ENCODE data around the gene DSTYK. TPM values are rescaled to one million over a fixed set of nuclear protein-coding genes. Genes with fewer than 3 reads are reported as not detected.

DSTYK gene
- total RNA-seq, 1 donor from 2014 or later: 11.7 TPM

- TF ChIP-seq, protein P1, sequence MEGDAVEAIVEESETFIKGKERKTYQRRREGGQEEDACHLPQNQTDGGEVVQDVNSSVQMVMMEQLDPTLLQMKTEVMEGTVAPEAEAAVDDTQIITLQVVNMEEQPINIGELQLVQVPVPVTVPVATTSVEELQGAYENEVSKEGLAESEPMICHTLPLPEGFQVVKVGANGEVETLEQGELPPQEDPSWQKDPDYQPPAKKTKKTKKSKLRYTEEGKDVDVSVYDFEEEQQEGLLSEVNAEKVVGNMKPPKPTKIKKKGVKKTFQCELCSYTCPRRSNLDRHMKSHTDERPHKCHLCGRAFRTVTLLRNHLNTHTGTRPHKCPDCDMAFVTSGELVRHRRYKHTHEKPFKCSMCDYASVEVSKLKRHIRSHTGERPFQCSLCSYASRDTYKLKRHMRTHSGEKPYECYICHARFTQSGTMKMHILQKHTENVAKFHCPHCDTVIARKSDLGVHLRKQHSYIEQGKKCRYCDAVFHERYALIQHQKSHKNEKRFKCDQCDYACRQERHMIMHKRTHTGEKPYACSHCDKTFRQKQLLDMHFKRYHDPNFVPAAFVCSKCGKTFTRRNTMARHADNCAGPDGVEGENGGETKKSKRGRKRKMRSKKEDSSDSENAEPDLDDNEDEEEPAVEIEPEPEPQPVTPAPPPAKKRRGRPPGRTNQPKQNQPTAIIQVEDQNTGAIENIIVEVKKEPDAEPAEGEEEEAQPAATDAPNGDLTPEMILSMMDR (conservative IDR thresholded peaks at IDR 0.05): no peak
- Mint-ChIP-seq H3K4me1 (ENCODE audit: unreplicated experiment) (peaks cover 3% of the 10 kb centered on the region), H3K27me3 (peaks cover 16% of the 10 kb centered on the region), H3K36me3 (no peaks in the 10 kb centered on the region), H3K4me3 (no peak overlapping the region), H3K9me3 (no peaks in the 10 kb centered on the region), H3K27ac (no peak overlapping the region)
- no peak for DNase-seq (ENCODE audit: extremely low spot score, unreplicated experiment)
These were observed 8.9 kb upstream of the DSTYK start for GRCh38 chr1:205220421-205220820.

DNA sequence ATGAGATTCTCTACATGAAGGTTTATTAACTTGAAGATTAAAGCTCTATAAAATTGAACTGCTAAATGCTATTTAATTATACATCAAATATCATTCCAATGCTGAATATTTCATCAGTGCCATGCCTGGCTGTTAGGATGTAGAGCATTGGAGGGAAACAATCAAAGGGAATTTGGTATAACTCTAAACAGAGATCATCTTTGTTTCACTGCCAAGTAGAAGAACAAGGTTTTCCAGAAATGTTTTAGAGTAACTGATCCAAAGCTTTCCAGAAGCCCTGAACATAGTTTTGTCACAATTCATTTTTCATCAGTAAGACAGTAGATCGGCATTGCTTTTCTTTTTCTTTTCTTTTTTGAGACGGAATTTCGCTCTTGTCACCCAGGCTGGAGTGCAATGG lies 5.9 kb upstream of the DSTYK start:
- TF ChIP-seq, protein P1 (conservative IDR thresholded peaks at IDR 0.05): no peak
- Mint-ChIP-seq H3K4me3 (no peak overlapping the region), H3K27me3 (peaks cover 10% of the 10 kb centered on the region), H3K4me1 (ENCODE audit: unreplicated experiment) (no peaks in the 10 kb centered on the region), H3K36me3 (no peaks in the 10 kb centered on the region), H3K27ac (no peak overlapping the region), H3K9me3 (no peaks in the 10 kb centered on the region)
- no peak for DNase-seq (ENCODE audit: extremely low spot score, unreplicated experiment)

DNA sequence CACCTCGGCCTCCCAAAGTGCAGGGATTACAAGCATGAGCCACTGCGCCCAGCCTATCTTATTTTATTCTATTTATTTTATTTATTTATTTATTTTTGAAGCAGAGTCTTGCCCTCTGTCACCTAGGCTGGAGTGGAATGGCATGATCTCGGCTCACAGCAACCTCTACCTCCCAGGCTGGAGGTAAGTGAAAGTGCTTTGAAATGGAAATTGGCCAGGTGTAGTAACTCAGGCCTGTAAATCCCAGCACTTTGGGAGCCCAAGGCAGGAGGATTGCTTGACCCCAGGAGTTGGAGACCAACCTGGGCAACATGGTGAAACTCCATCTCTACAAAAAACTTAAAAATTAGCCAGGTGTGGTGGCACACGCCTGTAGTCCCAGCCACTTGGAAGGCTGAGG lies 5.1 kb upstream of the DSTYK start:
- TF ChIP-seq, protein P1 (conservative IDR thresholded peaks at IDR 0.05): no peak
- H3K4me3 Mint-ChIP-seq: no peak overlapping the region
- H3K36me3 Mint-ChIP-seq: no peaks in the 10 kb centered on the region
- no peak for DNase-seq (ENCODE audit: extremely low spot score, unreplicated experiment)
- no peak overlapping the region for H3K27ac Mint-ChIP-seq
- H3K9me3 Mint-ChIP-seq: no peaks in the 10 kb centered on the region
- peaks cover 10% of the 10 kb centered on the region for H3K27me3 Mint-ChIP-seq
- H3K4me1 Mint-ChIP-seq (ENCODE audit: unreplicated experiment): peaks cover 3% of the 10 kb centered on the region

GRCh38 chr1:205214756-205215155 lies 3.3 kb upstream of the DSTYK start:
- Mint-ChIP-seq H3K4me1 (ENCODE audit: unreplicated experiment) (peaks cover 13% of the 10 kb centered on the region), H3K27ac (no peak overlapping the region), H3K4me3 (no peak overlapping the region), H3K36me3 (no peaks in the 10 kb centered on the region), H3K9me3 (no peaks in the 10 kb centered on the region), H3K27me3 (peaks cover 10% of the 10 kb centered on the region)
- TF ChIP-seq, protein P1 (conservative IDR thresholded peaks at IDR 0.05): no peak
- no peak for DNase-seq (ENCODE audit: extremely low spot score, unreplicated experiment)

- no peaks in the 10 kb centered on the region for H3K36me3 Mint-ChIP-seq
- H3K27ac Mint-ChIP-seq: peak overlapping the region; percentile 95
- no peak for DNase-seq (ENCODE audit: extremely low spot score, unreplicated experiment)
- peak overlapping the region; percentile 96 for H3K4me3 Mint-ChIP-seq
- H3K27me3 Mint-ChIP-seq: peaks cover 8% of the 10 kb centered on the region
- peaks cover 13% of the 10 kb centered on the region for H3K4me1 Mint-ChIP-seq (ENCODE audit: unreplicated experiment)
- H3K9me3 Mint-ChIP-seq: no peaks in the 10 kb centered on the region
- TF ChIP-seq, protein P1 (conservative IDR thresholded peaks at IDR 0.05): no peak
These were observed 486 bp upstream of the DSTYK start for GRCh38 chr1:205211839-205212536.
